Prostate gland (tissue), 2 donors: ENCODE measurements around the gene SYCE3. TPM values are rescaled to one million over a fixed set of nuclear protein-coding genes. Genes with fewer than 3 reads are reported as not detected.

Experiments
- DNase-seq: peaks from one replicate; pipeline ENCODE4 v3.0.0-alpha.2; 2019; ENCODE audit warnings: low spot score
- H3K27ac ChIP-seq, 2 donors: fragments of 200-600 bp; sonication (generic); 2 replicates each; pipeline ENCODE4 v1.5.1; 2017 to 2019
- H3K27me3 ChIP-seq: fragments of 200-600 bp; sonication (generic); replicated peaks from 2 replicates; pipeline ENCODE4 v1.5.1; 2019; ENCODE audit not compliant: insufficient read depth
- H3K36me3 ChIP-seq, 2 donors: fragments of 200-600 bp; sonication (generic); 1 replicate in 1 of 2; 2 replicates in 1 of 2; pipeline versions ENCODE4 v1.5.1 to v1.8.1; 2017 to 2019
- H3K4me1 ChIP-seq: fragments of 200-600 bp; sonication (generic); replicated peaks from 2 replicates; pipeline ENCODE4 v1.5.1; 2019
- H3K4me3 ChIP-seq, 2 donors: fragments of 200-600 bp; sonication (generic); 2 replicates each; pipeline ENCODE4 v1.5.1; 2017 to 2019
- H3K9me3 ChIP-seq: fragments of 200-600 bp; sonication (generic); 2 replicates; pipeline ENCODE4 v1.5.1; 2017
- POLR2A ChIP-seq: fragments of 450-650 bp; IDR thresholded peaks from one replicate; pipeline ENCODE4 v1.6.1; 2016; ENCODE audit warnings: antibody characterized with exemption, mild to moderate bottlenecking
- POLR2AphosphoS5 ChIP-seq: sonication (generic); formaldehyde crosslinking; IDR thresholded peaks from one replicate; pipeline ENCODE4 v1.6.1; 2017; ENCODE audit warnings: antibody characterized with exemption
- WGBS: methylation state at CpG from one replicate; pipeline ENCODE4 v1.1.5; 2018; 5-methylcytosine and 5-hydroxymethylcytosine counted together
- intact Hi-C: fragments of 100-400 bp; cut with DNase I; formaldehyde crosslinking; loops from one replicate; pipeline ENCODE4 v1.14.2; 2022
- total RNA-seq, 2 donors: library from RNA; depleted of rRNA; stranded (reverse); fragments of >200 nt; gene quantifications; one replicate each; pipeline ENCODE4 v1.1.0, GENCODE V29; 2016
- TF ChIP-seq, protein P1 (sequence below), 4 experiments: fragments of 200-600 bp in 2 of 4; fragments of 450-650 bp in 2 of 4; sonication (generic) in 2 of 4; IDR thresholded peaks; 1 replicate in 3 of 4; 2 replicates in 1 of 4; pipeline ENCODE4 v1.5.1; 2016 to 2019; ENCODE audit warnings: antibody characterized with exemption in 4 of 4, mild to moderate bottlenecking in 2 of 4, moderate library complexity in 2 of 4

SYCE3 gene
- total RNA-seq, 2 donors from 2014 or later, result 10.2 TPM; not detected in 1

DNA sequence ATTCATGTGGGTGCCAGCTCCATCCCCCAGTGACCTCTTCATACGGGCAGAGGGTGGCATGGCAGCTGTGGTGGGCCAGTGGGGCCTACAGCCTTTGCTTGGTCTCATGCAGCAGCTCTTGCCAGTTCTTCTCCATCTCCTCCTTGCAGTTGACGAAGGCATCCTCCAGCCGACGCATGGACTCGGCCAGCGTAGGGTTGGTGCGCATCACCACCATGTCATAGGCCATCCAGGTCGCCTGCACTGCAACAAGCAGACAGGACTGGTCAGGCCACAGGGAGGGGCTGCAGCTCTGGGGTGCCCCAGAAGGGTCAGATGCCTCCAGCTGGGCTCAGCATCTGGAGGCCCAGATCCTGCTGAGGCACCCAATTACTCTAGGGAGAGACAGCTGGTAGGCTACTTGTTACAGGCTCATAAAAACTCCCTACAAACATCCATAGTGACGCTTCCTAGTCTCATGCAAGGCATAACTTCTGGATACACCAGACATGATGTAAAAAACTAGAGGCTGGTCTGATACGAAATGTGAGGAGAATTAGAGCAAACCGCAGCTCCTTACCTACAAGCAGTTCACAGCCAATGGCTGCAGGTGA, 11.5 kb downstream of the SYCE3 start:
- Histone ChIP-seq H3K36me3 (no peaks in the 10 kb centered on the region), H3K27me3 (peaks cover 4% of the 10 kb centered on the region), H3K4me1 (no peaks in the 10 kb centered on the region), H3K4me3 (no peak overlapping the region), H3K27ac (no peak overlapping the region), H3K9me3 (no peaks in the 10 kb centered on the region)
- intact Hi-C loops, result no loop called here
- DNase-seq, result no peak
- 95% methylated on average over 11 of the region's 11 CpGs for WGBS
- TF ChIP-seq POLR2AphosphoS5, result no peak
- no peak for TF ChIP-seq POLR2A
- TF ChIP-seq, protein P1, sequence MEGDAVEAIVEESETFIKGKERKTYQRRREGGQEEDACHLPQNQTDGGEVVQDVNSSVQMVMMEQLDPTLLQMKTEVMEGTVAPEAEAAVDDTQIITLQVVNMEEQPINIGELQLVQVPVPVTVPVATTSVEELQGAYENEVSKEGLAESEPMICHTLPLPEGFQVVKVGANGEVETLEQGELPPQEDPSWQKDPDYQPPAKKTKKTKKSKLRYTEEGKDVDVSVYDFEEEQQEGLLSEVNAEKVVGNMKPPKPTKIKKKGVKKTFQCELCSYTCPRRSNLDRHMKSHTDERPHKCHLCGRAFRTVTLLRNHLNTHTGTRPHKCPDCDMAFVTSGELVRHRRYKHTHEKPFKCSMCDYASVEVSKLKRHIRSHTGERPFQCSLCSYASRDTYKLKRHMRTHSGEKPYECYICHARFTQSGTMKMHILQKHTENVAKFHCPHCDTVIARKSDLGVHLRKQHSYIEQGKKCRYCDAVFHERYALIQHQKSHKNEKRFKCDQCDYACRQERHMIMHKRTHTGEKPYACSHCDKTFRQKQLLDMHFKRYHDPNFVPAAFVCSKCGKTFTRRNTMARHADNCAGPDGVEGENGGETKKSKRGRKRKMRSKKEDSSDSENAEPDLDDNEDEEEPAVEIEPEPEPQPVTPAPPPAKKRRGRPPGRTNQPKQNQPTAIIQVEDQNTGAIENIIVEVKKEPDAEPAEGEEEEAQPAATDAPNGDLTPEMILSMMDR (IDR thresholded peaks at IDR 0.05), result no peak

DNA sequence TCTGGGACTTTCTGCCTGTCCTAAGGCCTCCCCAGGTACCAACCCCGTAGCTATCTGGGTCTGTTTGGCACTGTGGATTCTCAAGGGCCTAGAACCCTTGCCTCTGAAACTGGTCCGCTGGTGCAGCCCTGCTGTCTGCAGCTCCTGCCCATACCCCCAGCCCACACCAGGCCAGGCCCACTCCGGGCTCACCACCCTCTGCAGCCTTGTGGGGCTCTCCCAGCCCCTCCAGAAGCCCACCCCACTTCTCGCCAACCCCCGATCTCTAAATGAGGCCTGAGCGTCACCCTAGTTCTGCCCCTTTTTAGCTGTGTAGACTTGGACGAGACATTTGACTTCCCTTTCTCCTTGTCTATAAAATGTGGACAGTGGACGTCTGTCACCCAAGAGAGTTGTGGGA, 12.3 kb downstream of the SYCE3 start:
- Histone ChIP-seq H3K36me3 (no peaks in the 10 kb centered on the region), H3K4me1 (no peaks in the 10 kb centered on the region), H3K27ac (no peak overlapping the region), H3K9me3 (no peaks in the 10 kb centered on the region), H3K27me3 (peaks cover 4% of the 10 kb centered on the region), H3K4me3 (no peak overlapping the region)
- WGBS, result 85% methylated on average over 8 of the region's 8 CpGs
- TF ChIP-seq, protein P1 (IDR thresholded peaks at IDR 0.05), result no peak
- no peak for TF ChIP-seq POLR2AphosphoS5
- TF ChIP-seq POLR2A, result no peak
- DNase-seq, result no peak
- intact Hi-C loops, result no loop called here

DNA sequence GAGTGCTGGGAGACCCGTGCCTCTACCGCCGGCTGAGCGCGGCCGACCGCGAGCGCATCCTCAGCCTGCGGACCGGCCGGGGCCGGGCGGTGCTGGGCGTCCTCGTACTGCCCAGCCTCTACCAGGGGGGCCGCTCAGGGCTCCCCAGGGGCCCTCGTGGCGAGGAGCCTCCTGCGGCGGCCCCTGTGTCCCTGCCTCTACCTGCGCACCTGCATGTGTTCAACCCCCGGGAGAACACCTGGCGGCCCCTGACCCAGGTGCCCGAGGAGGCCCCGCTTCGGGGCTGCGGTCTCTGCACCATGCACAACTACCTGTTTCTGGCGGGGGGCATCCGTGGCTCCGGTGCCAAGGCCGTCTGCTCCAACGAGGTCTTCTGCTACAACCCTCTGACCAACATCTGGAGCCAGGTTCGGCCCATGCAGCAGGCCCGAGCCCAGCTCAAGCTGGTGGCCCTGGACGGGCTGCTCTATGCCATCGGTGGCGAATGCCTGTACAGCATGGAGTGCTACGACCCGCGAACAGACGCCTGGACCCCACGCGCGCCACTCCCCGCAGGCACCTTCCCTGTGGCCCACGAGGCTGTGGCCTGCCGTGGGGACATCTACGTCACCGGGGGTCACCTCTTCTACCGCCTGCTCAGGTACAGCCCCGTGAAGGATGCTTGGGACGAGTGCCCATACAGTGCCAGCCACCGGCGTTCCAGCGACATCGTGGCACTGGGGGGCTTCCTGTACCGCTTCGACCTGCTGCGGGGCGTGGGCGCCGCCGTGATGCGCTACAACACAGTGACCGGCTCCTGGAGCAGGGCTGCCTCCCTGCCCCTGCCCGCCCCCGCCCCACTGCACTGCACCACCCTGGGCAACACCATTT, 13.6 kb downstream of the SYCE3 start:
- Histone ChIP-seq H3K9me3 (no peaks in the 10 kb centered on the region), H3K27ac (no peak overlapping the region), H3K4me1 (no peaks in the 10 kb centered on the region), H3K4me3 (peak overlapping the region in 1 of 2 donors; percentile 5), H3K36me3 (no peaks in the 10 kb centered on the region), H3K27me3 (peaks cover 4% of the 10 kb centered on the region)
- intact Hi-C loops, result no loop called here
- WGBS, result 69% methylated on average over 60 of the region's 68 CpGs
- TF ChIP-seq, protein P1 (IDR thresholded peaks at IDR 0.05), result no peak
- TF ChIP-seq POLR2AphosphoS5 (no peak), POLR2A (no peak)
- DNase-seq, result no peak

DNA sequence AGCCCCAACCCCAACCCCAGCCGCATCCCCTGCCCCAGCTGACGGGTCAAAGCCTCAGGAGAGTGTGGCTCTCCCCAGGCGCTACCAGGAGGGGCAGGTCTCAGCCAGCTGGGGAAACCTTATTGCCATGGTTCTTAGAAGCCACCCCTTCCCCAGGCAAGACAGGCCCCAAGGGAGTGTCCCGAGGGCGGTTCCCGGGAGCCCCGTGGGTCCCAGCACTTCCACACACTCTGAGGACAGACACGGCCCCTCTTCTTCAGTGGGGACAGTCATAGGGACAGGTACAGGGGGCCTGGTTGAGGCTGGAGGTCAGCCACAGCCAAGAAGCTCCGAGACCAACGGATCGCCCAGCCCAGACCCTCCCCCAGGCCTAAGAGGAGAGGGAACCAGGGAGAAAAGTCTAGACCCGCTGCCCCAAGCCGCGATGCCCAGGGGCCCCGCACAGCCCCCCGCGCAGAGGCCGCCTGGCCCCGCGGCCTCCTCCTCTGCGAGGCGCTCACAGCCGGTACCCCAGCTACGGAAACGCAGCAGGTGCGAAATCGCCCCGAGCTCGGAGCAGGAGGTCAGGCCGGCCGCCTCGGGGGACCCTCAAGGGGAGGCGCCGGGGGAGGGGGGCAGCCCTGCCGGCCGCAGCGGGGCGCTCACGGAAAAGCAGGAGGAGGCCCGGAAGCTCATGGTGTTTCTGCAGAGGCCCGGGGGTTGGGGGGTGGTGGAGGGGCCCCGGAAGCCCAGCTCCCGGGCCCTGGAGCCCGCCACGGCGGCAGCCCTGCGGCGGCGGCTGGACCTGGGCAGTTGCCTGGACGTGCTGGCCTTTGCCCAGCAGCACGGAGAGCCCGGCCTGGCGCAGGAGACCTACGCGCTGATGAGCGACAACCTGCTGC, 14.4 kb downstream of the SYCE3 start:
- Histone ChIP-seq H3K27me3 (peaks cover 4% of the 10 kb centered on the region), H3K9me3 (no peaks in the 10 kb centered on the region), H3K36me3 (no peaks in the 10 kb centered on the region), H3K27ac (no peak overlapping the region), H3K4me3 (peak overlapping the region in 1 of 2 donors; percentile 5), H3K4me1 (no peaks in the 10 kb centered on the region)
- TF ChIP-seq POLR2AphosphoS5 (no peak), POLR2A (no peak)
- TF ChIP-seq, protein P1 (IDR thresholded peaks at IDR 0.05), result no peak
- intact Hi-C loops, result no loop called here
- WGBS, result 11% methylated on average over 53 of the region's 56 CpGs
- DNase-seq, result no peak
